ENCODE data around the gene SLC4A4. TPM values are rescaled to one million over a fixed set of nuclear protein-coding genes. Genes with fewer than 3 reads are reported as not detected.

Gene SLC4A4
- total RNA-seq, 2 donors from 2014 or later: 0.32 to 0.76 TPM

GRCh38 chr4:71453531-71453930 is 114.7 kb downstream of the SLC4A4 start:
- no peak for ATAC-seq (replicated peaks)
- no peaks in the 10 kb centered on the region for H3K36me3 Mint-ChIP-seq (ENCODE audit: low read depth)
- H3K27me3 Mint-ChIP-seq: peaks cover 10% of the 10 kb centered on the region
- no peak overlapping the region for H3K4me3 Mint-ChIP-seq
- no peak overlapping the region for H3K27ac Mint-ChIP-seq
- no peaks in the 10 kb centered on the region for H3K4me1 Mint-ChIP-seq
- H3K9me3 Mint-ChIP-seq: no peaks in the 10 kb centered on the region

GRCh38 chr4:71456841-71457240 is 118.0 kb downstream of the SLC4A4 start:
- Mint-ChIP-seq H3K4me3 (no peak overlapping the region), H3K36me3 (ENCODE audit: low read depth) (no peaks in the 10 kb centered on the region), H3K9me3 (no peaks in the 10 kb centered on the region), H3K27ac (no peak overlapping the region), H3K4me1 (no peaks in the 10 kb centered on the region), H3K27me3 (peaks cover 4% of the 10 kb centered on the region)
- ATAC-seq (replicated peaks): no peak

GRCh38 chr4:71460371-71460770 is 121.6 kb downstream of the SLC4A4 start:
- Mint-ChIP-seq H3K9me3 (no peaks in the 10 kb centered on the region), H3K27me3 (peaks cover 4% of the 10 kb centered on the region), H3K4me3 (no peak overlapping the region), H3K36me3 (ENCODE audit: low read depth) (no peaks in the 10 kb centered on the region), H3K27ac (no peak overlapping the region), H3K4me1 (no peaks in the 10 kb centered on the region)
- ATAC-seq (replicated peaks): no peak

GRCh38 chr4:71461422-71461821 is 122.6 kb downstream of the SLC4A4 start:
- H3K4me1 Mint-ChIP-seq: no peaks in the 10 kb centered on the region

GRCh38 chr4:71466775-71467174 is 128.0 kb downstream of the SLC4A4 start:
- H3K4me3 Mint-ChIP-seq: no peak overlapping the region
- H3K27me3 Mint-ChIP-seq: no peaks in the 10 kb centered on the region
- no peak overlapping the region for H3K27ac Mint-ChIP-seq
- no peak for ATAC-seq (replicated peaks)
- peaks cover 3% of the 10 kb centered on the region for H3K9me3 Mint-ChIP-seq
- H3K36me3 Mint-ChIP-seq (ENCODE audit: low read depth): no peaks in the 10 kb centered on the region
- no peaks in the 10 kb centered on the region for H3K4me1 Mint-ChIP-seq

More at GRCh38 chr4:71461422-71461821, 122.6 kb downstream of the SLC4A4 start:
- Mint-ChIP-seq H3K27ac (no peak overlapping the region), H3K9me3 (peaks cover 3% of the 10 kb centered on the region), H3K27me3 (peaks cover 4% of the 10 kb centered on the region), H3K36me3 (ENCODE audit: low read depth) (no peaks in the 10 kb centered on the region), H3K4me3 (no peak overlapping the region)
- no peak for ATAC-seq (replicated peaks)

GRCh38 chr4:71468116-71468710 is 129.4 kb downstream of the SLC4A4 start:
- Mint-ChIP-seq H3K4me1 (no peaks in the 10 kb centered on the region), H3K4me3 (no peak overlapping the region), H3K36me3 (ENCODE audit: low read depth) (no peaks in the 10 kb centered on the region), H3K27ac (no peak overlapping the region), H3K27me3 (no peaks in the 10 kb centered on the region), H3K9me3 (peaks cover 3% of the 10 kb centered on the region)
- ATAC-seq (replicated peaks): no peak

GRCh38 chr4:71469541-71469940 is 130.7 kb downstream of the SLC4A4 start:
- H3K4me1 Mint-ChIP-seq: no peaks in the 10 kb centered on the region
- H3K27ac Mint-ChIP-seq: no peak overlapping the region
- H3K27me3 Mint-ChIP-seq: no peaks in the 10 kb centered on the region
- H3K36me3 Mint-ChIP-seq (ENCODE audit: low read depth): no peaks in the 10 kb centered on the region
- H3K9me3 Mint-ChIP-seq: peaks cover 3% of the 10 kb centered on the region
- ATAC-seq (replicated peaks): no peak
- H3K4me3 Mint-ChIP-seq: no peak overlapping the region

- no peak for ATAC-seq (replicated peaks)
- Mint-ChIP-seq H3K4me3 (no peak overlapping the region), H3K27ac (no peak overlapping the region), H3K9me3 (peaks cover 3% of the 10 kb centered on the region), H3K36me3 (ENCODE audit: low read depth) (no peaks in the 10 kb centered on the region), H3K4me1 (no peaks in the 10 kb centered on the region), H3K27me3 (no peaks in the 10 kb centered on the region)
Measured at GRCh38 chr4:71470524-71470923, 131.7 kb downstream of the SLC4A4 start.

- Mint-ChIP-seq H3K27ac (no peak overlapping the region), H3K4me1 (no peaks in the 10 kb centered on the region), H3K27me3 (no peaks in the 10 kb centered on the region), H3K36me3 (ENCODE audit: low read depth) (no peaks in the 10 kb centered on the region), H3K9me3 (no peaks in the 10 kb centered on the region), H3K4me3 (no peak overlapping the region)
- ATAC-seq (replicated peaks): no peak
Measured at GRCh38 chr4:71472946-71473345, 134.1 kb downstream of the SLC4A4 start.

GRCh38 chr4:71473541-71474240 is 134.9 kb downstream of the SLC4A4 start:
- H3K27me3 Mint-ChIP-seq: no peaks in the 10 kb centered on the region
- no peak for ATAC-seq (replicated peaks)
- no peaks in the 10 kb centered on the region for H3K36me3 Mint-ChIP-seq (ENCODE audit: low read depth)
- no peak overlapping the region for H3K27ac Mint-ChIP-seq
- no peaks in the 10 kb centered on the region for H3K9me3 Mint-ChIP-seq
- no peaks in the 10 kb centered on the region for H3K4me1 Mint-ChIP-seq
- H3K4me3 Mint-ChIP-seq: no peak overlapping the region

GRCh38 chr4:71474731-71475130 is 135.9 kb downstream of the SLC4A4 start:
- Mint-ChIP-seq H3K27me3 (no peaks in the 10 kb centered on the region), H3K36me3 (ENCODE audit: low read depth) (no peaks in the 10 kb centered on the region), H3K4me3 (no peak overlapping the region), H3K27ac (no peak overlapping the region), H3K9me3 (no peaks in the 10 kb centered on the region), H3K4me1 (no peaks in the 10 kb centered on the region)
- ATAC-seq (replicated peaks): no peak

GRCh38 chr4:71476240-71476639 is 137.4 kb downstream of the SLC4A4 start:
- ATAC-seq (replicated peaks): no peak

GRCh38 chr4:71486550-71487343 is 147.9 kb downstream of the SLC4A4 start:
- ATAC-seq (replicated peaks): no peak
- H3K4me1 Mint-ChIP-seq: no peaks in the 10 kb centered on the region
- H3K4me3 Mint-ChIP-seq: no peak overlapping the region
- no peaks in the 10 kb centered on the region for H3K27me3 Mint-ChIP-seq
- no peaks in the 10 kb centered on the region for H3K36me3 Mint-ChIP-seq (ENCODE audit: low read depth)
- H3K27ac Mint-ChIP-seq: no peak overlapping the region
- no peaks in the 10 kb centered on the region for H3K9me3 Mint-ChIP-seq

More at GRCh38 chr4:71476240-71476639, 137.4 kb downstream of the SLC4A4 start:
- Mint-ChIP-seq H3K27ac (no peak overlapping the region), H3K4me1 (no peaks in the 10 kb centered on the region), H3K36me3 (ENCODE audit: low read depth) (no peaks in the 10 kb centered on the region), H3K9me3 (no peaks in the 10 kb centered on the region), H3K27me3 (no peaks in the 10 kb centered on the region), H3K4me3 (no peak overlapping the region)

- ATAC-seq (replicated peaks): no peak
- Mint-ChIP-seq H3K4me1 (no peaks in the 10 kb centered on the region), H3K9me3 (no peaks in the 10 kb centered on the region), H3K27ac (no peak overlapping the region), H3K4me3 (no peak overlapping the region), H3K27me3 (peaks cover 3% of the 10 kb centered on the region), H3K36me3 (ENCODE audit: low read depth) (no peaks in the 10 kb centered on the region)
Measured at GRCh38 chr4:71487344-71487920, 148.6 kb downstream of the SLC4A4 start.
